Type B pancreatic cell (in vitro differentiated cells): ENCODE results near the gene TARDBP. TPM values are rescaled to one million over a fixed set of nuclear protein-coding genes. Genes with fewer than 3 reads are reported as not detected.
"Not testable (repeated sequence)": the region's sequence is repeated elsewhere in the genome, so short reads cannot be mapped to it uniquely, and the experiment has no call there.

Experiments used
- DNase-seq: peaks from one replicate; pipeline ENCODE4 v3.0.0; 2021; ENCODE audit warnings: mixed read lengths; ENCODE audit not compliant: unreplicated experiment; ENCODE audit errors: extremely low spot score
- H3K27ac Mint-ChIP-seq: 2 replicates; pipeline ENCODE4 v1.8.0; 2021; ENCODE audit warnings: mild to moderate bottlenecking, mixed read lengths
- H3K27me3 Mint-ChIP-seq: 2 replicates; pipeline ENCODE4 v1.8.0; 2021; ENCODE audit warnings: mixed read lengths
- H3K36me3 Mint-ChIP-seq: 2 replicates; pipeline ENCODE4 v1.8.0; 2021; ENCODE audit warnings: mixed read lengths
- H3K4me1 Mint-ChIP-seq: one replicate; pipeline ENCODE4 v1.8.0; 2021; ENCODE audit warnings: mixed read lengths; ENCODE audit not compliant: unreplicated experiment
- H3K4me3 Mint-ChIP-seq: 2 replicates; pipeline ENCODE4 v1.8.0; 2021; ENCODE audit warnings: mild to moderate bottlenecking, mixed read lengths
- H3K9me3 Mint-ChIP-seq: 2 replicates; pipeline ENCODE4 v1.8.0; 2021; ENCODE audit warnings: mixed read lengths
- CTCF ChIP-seq: fragments of 200-600 bp; sonication (generic); conservative IDR thresholded peaks from 2 replicates; pipeline ENCODE4 v1.5.0; 2021; ENCODE audit warnings: antibody characterized with exemption, mild to moderate bottlenecking
- total RNA-seq: library from RNA; stranded (reverse); gene quantifications from 2 replicates; pipeline ENCODE4 v1.2.1, GENCODE V29; 2021; ENCODE audit warnings: low replicate concordance

TARDBP gene
- total RNA-seq, 1 donor from 2014 or later, result 188 TPM

DNA sequence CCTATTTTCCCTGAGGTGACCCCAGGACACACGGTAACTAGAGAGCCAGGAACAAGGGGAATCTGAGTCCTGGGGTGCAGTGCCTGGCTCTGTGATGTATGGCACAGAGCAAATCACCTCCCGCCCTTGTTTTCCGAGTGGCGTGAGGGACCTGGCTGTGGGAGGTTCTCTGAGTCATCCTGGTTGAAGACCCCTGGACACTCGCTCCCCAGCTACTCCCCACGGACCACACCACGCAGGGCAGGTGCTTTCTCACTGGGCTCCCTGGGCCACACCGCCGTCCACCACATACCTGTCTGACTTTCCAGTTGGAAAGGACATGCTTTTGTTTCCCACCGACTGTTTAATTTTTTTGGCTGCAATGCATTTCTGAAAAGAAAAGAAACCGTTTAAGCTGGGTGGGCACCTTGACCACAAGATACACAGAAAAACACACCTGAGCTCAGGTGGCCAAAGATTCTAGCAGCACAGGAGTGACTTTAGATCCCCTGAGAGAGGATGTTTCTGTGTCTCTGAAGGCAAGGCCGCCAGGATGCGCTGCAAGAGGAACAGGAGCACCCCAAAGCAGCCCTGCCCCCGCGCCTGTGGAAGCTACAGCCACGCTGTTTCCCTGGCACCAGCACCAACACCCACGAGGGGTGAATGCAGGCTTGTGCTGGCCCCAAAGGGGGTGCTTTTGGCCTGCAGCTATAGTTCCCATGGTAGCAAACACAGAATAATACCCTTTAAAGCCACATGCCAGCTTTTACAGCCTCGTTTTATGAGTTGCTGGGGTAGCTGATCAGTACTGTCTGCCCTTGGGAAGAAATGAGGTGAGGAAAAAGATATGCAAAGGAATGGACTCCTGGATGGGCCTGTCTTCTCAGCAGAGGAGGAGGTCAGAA, 55.5 kb downstream of the TARDBP start:
- Mint-ChIP-seq H3K4me3 (no peak overlapping the region), H3K9me3 (no peaks in the 10 kb centered on the region), H3K27ac (no peak overlapping the region), H3K36me3 (peaks cover 24% of the 10 kb centered on the region), H3K4me1 (no peaks in the 10 kb centered on the region), H3K27me3 (no peaks in the 10 kb centered on the region)
- DNase-seq, result no peak
- TF ChIP-seq CTCF, result no peak

- Mint-ChIP-seq H3K4me1 (no peaks in the 10 kb centered on the region), H3K9me3 (no peaks in the 10 kb centered on the region), H3K27me3 (no peaks in the 10 kb centered on the region), H3K27ac (no peak overlapping the region), H3K36me3 (peaks cover 24% of the 10 kb centered on the region), H3K4me3 (no peak overlapping the region)
- no peak for DNase-seq
- no peak for TF ChIP-seq CTCF
Measured at GRCh38 chr1:11068600-11069473, 56.4 kb downstream of the TARDBP start.

DNA sequence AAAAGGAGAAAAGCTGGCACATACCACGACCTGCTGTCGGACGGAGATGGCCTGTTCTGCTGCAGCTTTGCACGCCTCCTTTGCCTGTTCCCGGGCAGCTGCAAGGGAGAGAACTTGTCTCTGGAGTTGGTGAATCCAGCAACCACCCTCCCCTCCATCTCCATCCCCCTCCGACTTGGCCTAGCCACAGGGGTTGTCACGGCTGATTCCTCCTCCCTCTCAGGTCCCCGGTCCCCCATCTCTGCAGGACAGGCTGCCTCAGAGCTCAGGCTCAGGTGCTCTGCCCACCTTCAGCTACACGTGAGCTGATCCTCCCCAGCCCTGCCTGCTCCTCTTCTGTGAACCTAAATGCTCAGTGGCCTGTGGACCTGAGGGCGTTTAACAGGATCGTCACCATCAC, 58.4 kb downstream of the TARDBP start:
- no peak for TF ChIP-seq CTCF
- no peaks in the 10 kb centered on the region for H3K4me1 Mint-ChIP-seq
- H3K9me3 Mint-ChIP-seq, result no peaks in the 10 kb centered on the region
- peaks cover 18% of the 10 kb centered on the region for H3K36me3 Mint-ChIP-seq
- H3K4me3 Mint-ChIP-seq, result no peak overlapping the region
- DNase-seq, result no peak
- no peaks in the 10 kb centered on the region for H3K27me3 Mint-ChIP-seq
- H3K27ac Mint-ChIP-seq, result no peak overlapping the region

DNA sequence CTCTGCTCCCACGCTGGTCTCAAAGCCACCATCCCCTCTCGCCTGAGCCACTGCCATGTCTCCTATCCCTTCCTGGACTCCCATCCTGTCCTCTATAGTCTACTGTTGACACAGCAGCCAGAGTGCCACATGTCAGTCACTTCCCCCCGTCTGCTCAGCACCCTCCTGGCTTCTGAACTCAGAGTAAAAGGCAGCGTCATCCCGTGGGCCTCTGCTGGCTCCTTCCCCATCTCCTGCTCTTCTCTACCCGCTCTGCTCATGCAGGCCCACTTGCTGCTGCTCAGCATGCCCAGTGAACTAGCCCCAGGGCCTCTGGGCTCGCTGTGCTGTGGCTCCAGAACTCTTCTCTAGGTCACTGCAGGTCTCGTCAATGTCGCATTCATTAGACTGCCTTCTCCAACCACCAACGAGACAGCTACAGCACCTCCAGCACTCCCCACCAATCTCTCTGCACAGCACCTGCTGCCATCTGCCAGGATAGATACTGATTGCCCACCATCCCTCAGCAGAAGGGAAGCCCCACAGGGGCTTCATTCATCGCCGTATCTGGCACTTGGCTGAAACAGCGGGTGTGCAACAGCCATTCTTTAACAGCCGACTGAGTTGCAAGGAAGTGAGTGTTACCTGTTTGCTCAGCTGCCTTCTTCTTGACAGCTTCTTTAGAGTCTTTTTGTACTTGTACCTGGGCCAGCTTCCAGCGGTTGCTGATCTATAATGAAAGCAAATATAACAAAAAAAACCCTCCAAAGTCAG, 59.2 kb downstream of the TARDBP start:
- H3K4me3 Mint-ChIP-seq, result no peak overlapping the region
- no peaks in the 10 kb centered on the region for H3K9me3 Mint-ChIP-seq
- no peak for DNase-seq
- TF ChIP-seq CTCF, result no peak
- H3K4me1 Mint-ChIP-seq, result no peaks in the 10 kb centered on the region
- H3K36me3 Mint-ChIP-seq, result peaks cover 22% of the 10 kb centered on the region
- no peak overlapping the region for H3K27ac Mint-ChIP-seq
- H3K27me3 Mint-ChIP-seq, result no peaks in the 10 kb centered on the region

GRCh38 chr1:11072216-11072917, 59.9 kb downstream of the TARDBP start:
- DNase-seq, result no peak
- Mint-ChIP-seq H3K9me3 (no peaks in the 10 kb centered on the region), H3K27me3 (no peaks in the 10 kb centered on the region), H3K27ac (no peak overlapping the region), H3K4me3 (no peak overlapping the region), H3K36me3 (peaks cover 25% of the 10 kb centered on the region), H3K4me1 (no peaks in the 10 kb centered on the region)
- TF ChIP-seq CTCF, result no peak

DNA sequence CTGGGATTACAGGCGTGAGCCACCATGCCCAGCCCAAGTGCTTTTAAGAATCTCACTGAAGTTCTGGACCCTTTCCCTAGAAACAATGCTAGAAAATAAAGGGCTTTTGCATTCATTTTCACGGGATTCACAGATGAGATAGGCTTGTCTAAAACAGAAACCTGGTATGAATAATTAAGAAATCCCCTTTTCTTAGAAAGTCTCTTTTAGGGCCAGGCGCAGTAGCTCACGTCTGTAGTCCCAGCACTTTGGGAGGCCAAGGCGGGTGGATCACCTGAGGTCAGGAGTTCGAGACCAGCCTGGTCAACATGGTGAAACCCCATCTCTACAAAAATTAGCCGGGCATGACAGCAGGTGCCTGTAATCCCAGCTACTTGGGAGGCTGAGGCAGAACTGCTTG, 60.9 kb downstream of the TARDBP start:
- not testable (repeated sequence) for DNase-seq, H3K4me3 Mint-ChIP-seq, H3K27me3 Mint-ChIP-seq, H3K4me1 Mint-ChIP-seq, H3K27ac Mint-ChIP-seq, H3K9me3 Mint-ChIP-seq
- peaks cover 29% of the 10 kb centered on the region for H3K36me3 Mint-ChIP-seq
